Measurements from ENCODE around the gene SHF.
A peak's percentile ranks its signal among the peaks of the same experiment; 100 is the strongest.
"Not testable (repeated sequence)": the region's sequence is repeated elsewhere in the genome, so short reads cannot be mapped to it uniquely, and the experiment has no call there.

SHF gene

DNA sequence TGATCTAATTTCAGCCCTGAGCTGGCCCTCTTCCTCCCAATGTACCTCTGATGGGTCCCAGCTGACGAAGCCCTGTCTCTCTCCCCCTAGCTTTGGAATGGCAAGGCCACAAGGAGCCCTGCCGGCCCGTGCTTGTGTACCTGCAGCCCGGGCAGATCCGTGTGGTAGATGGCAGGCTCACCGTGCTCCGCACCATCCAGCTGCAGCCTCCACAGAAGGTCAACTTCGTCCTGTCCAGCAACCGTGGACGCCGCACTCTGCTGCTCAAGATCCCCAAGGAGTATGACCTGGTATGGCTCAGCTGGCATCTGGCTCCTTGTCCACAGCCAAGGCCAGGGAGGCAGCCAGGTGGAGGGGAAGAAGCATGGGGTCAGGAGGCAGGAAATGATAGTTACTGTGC, 43.8 kb downstream of the SHF start:
- no peak for DNase-seq (ENCODE audit: low read depth)

DNA sequence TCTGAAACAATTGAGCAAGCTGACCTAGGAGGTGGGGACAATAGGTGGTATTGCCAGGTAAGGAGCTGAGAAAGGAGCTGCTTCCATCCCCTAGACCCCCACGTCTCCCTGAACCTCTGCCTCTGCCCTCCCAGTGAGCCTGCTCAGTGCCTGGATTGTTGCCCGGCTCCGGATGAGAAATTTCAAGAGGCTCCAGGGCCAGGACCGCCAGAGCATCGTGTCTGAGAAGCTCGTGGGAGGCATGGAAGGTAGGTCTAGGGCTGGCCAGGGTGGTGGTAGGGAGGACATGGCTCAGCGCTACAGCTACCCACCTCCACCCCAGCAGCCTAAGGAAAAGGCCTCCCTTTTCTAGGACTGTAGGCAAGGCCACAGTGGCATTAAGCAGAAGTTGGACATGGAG, 44.7 kb downstream of the SHF start:
- no peak for DNase-seq (ENCODE audit: low read depth)

DNA sequence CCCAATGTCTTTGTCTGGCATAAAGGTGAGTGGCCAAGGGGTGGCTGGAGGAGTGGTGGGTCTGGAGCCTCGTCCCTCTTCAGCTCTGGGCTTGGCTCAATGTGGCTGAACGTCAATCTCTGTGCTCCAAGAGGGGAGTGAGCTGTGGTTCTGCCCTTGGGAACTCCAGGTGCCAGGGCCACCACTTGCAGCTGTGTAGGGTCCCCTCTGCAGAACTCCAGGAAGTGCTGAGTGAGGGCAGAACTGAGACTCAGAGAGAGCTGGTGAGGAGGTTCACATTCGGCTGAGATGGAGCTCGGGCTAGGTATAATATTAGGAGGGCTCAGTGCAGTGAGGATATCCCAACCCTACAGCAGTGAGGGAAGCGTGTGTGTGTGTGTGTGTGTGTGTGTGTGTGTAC, 46.4 kb downstream of the SHF start:
- no peak for DNase-seq (ENCODE audit: low read depth)

DNA sequence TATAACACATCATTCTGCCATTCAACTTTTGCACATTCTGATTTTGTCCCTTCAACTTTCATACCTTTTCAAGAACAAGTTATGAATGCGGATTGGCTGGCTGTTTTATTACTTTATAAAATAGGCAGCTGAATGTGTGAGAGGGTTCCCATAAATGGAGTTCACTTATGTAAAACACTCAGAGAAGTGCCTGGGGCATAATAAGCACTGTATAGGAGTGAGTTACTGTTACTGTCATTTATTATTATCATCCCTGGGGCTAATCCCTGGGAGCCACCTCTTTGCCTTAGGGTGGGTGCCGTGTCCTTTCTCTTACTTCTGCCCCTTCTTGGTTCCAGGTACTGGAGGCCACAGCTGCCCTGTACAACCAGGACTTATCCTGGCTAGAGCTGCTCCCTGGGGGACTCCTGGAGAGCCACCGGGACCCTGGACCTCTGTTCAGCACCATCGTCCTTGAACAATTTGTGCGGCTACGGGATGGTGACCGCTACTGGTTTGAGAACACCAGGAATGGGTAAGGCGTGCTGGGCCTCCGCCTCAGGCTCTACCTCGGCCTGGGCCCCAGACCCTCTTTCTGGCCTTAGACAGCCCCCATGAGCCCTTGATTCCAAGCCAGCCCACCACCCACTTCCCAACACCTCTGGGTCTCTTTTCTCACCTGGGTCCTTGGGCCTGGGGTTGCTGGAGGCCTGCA, 47.1 kb downstream of the SHF start:
- no peak for DNase-seq (ENCODE audit: low read depth)

DNA sequence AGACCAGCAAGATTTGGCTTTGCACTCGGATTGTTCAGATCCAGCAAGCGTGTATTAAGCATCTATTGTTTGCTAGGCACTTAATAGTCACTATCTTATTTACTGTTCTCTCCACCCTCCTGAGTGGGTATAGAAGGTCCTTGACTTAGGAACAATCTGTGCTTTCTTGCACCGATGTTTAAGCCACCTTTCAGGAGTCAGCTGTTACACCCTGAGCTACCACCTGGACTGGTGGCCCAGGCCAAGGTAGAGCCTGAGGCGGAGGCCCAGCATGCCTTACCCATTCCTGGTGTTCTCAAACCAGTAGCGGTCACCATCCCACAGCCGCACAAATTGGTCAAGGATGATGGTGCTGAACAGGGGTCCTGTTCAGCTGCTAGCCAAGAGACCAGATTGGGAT, 48.0 kb downstream of the SHF start:
- DNase-seq (ENCODE audit: low read depth), result no peak

DNA sequence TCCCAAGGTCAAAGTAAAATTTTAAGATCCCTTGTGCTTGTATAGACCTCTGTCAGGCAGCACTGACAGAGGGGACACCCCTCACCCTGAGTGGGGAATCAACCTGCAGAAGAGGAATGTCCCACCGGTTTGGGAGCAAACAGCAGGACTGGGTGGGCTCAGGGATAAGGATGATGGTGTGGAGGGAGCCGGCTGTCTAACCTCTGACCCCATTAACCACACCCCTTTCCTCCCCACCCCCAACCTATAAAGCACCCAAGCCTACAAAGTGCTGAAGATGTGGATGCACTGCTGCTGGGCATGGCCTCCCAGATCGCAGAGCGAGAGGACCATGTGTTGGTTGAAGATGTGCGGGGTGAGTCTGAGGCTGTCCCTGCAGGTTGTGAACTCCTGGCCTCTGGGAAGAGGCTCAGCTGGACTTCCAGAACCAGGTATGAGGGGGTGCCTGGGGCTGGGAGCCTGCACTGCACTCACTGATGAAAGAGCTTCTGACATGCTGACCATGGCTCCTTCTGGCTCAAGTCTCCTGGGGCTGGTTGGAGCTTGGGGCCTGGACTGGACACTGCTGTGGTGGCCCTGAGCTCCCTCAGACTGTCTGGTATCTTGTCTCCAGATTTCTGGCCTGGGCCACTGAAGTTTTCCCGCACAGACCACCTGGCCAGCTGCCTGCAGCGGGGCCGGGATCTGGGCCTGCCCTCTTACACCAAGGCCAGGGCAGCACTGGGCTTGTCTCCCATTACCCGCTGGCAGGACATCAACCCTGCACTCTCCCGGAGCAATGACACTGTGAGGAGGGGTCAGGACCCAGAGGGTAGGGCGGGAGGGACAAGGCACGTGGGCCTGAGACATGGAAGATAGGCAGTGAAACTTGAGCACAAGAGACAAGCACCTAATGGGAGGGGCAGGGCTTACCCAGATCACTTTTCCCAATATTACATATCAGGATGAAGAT, 48.7 kb downstream of the SHF start:
- no peak for DNase-seq (ENCODE audit: low read depth)

DNA sequence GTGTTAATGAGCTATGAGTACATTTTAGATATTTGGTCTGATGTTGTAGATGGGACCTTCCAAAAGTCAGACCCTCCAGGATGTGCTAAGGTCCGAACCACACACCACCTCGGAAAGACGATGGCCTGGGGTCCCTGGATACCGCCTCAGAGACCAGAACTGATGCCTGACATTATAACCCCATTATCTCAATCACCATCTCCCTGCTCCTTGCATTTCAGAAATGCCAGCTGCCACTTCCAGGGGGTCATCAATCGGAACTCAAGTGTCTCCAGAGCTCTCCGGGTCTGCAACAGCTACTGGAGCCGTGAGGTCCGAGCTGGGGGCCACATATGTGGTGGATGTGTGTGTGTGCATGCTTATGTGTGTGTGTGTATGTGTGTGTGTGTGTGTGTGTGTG, 50.1 kb downstream of the SHF start:
- no peak for DNase-seq (ENCODE audit: low read depth)

DNA sequence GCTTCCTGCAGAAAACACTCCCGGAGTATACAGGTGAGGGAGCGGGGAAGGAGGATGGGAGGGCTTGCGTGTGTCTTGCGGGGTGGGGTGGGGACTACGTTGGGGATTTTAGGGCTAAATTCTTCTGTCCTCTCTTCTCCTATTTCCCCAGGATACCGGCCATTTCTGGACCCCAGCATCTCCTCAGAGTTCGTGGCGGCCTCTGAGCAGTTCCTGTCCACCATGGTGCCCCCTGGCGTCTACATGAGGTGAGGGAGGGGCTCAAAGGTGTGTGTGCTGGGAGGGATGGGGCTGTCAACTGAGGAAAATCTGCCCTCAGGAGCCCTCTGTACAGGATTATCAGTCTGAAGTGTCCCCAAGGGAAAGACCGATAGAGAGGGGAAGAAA, 51.4 kb downstream of the SHF start:
- no peak for DNase-seq (ENCODE audit: low read depth)

DNA sequence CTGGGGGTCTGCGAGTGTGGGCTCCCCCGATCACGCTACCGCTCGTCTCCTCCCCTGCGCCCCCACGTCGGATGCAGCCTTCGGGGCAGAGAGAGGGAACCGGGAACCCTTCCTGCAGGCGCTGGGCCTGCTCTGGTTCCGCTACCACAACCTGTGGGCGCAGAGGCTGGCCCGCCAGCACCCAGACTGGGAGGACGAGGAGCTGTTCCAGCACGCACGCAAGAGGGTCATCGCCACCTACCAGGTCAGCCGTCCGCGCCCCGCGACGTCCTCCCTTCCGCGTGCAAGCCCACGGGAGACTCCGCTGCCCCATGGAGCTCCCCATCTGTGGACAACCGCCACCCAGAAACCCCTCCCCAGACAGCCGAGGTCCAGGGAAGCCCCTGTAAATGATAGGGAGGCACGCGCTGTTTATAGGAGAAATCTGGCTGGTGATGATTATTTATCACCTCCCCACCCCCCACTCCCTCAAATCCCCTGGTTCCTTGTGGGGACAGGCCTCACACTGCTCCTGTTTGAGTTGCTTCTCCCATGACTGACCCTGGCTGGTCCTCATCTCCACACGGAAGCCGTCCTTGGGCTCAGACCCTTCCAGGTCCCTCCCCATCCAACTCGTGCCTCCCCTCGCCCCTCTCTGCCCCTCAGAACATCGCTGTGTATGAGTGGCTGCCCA, 51.9 kb downstream of the SHF start:
- not testable (repeated sequence) for DNase-seq (ENCODE audit: low read depth)

DNA sequence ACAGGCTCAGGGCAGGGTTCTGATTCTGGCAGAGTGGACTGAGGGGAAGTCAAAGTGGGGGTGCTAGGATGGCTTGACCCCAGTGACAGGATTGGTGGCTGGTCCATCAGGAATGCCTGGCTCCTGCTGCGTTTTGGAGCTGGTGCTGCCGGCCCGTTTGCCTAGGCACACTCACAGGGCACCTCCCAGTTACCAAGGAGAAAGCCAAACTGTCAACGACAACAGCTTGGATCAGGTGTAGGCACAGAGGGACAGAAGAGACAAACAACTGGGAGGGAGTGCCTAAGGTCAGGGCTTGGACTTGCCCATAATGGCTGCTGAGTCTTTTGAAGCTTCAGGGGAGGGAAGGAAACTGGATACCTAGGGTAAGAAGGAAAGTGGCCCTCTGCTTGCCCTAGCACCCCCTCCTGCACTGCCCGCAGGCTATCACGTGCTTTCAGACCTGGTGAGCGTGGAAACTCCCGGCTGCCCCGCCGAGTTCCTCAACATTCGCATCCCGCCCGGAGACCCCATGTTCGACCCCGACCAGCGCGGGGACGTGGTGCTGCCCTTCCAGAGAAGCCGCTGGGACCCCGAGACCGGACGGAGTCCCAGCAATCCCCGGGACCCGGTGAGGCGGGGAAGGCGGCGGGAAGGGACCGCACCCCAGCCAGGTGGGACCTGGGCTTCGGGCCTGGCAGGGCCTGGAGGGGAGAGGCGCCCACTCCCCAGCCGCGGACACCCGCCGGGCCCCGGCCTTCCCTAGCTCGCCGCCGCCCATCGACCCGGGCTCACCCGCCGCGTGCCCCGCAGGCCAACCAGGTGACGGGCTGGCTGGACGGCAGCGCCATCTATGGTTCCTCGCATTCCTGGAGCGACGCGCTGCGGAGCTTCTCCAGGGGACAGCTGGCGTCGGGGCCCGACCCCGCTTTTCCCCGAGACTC, 52.8 kb downstream of the SHF start:
- DNase-seq (ENCODE audit: low read depth), result no peak

DNA sequence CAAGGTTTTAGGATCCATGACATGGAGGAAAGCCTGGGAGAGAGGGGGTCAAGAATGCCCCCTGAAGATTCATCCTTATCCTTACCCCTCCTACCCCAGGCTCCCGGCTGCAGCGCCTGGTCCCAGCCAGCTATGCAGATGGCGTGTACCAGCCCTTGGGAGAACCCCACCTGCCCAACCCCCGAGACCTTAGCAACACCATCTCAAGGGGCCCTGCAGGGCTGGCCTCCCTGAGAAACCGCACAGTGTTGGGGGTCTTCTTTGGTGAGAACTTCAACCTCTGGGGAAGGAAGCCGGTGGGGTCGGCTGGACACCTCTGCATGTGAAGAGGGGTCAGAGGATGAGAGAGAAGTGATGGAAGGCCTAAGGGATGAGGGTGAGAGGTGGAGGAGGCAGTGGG, 53.7 kb downstream of the SHF start:
- no peak for DNase-seq (ENCODE audit: low read depth)

DNA sequence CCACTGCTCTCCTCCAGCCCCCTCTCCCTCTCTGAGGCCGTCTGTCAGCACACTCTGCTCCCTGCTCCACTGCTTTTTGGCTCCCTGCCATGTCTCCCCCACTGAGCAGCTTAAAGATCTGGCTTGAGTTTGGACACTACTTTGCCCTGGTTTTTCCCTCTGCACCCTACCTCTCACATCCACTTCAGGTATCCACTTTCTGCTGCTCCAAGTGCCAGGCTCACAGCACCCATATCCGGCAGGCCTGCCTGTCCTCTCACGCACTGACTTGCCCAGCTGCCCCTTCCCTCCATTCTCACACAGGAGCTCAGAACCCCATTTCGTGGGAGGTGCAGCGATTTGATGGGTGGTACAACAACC, 54.2 kb downstream of the SHF start:
- DNase-seq (ENCODE audit: low read depth), result no peak

DNA sequence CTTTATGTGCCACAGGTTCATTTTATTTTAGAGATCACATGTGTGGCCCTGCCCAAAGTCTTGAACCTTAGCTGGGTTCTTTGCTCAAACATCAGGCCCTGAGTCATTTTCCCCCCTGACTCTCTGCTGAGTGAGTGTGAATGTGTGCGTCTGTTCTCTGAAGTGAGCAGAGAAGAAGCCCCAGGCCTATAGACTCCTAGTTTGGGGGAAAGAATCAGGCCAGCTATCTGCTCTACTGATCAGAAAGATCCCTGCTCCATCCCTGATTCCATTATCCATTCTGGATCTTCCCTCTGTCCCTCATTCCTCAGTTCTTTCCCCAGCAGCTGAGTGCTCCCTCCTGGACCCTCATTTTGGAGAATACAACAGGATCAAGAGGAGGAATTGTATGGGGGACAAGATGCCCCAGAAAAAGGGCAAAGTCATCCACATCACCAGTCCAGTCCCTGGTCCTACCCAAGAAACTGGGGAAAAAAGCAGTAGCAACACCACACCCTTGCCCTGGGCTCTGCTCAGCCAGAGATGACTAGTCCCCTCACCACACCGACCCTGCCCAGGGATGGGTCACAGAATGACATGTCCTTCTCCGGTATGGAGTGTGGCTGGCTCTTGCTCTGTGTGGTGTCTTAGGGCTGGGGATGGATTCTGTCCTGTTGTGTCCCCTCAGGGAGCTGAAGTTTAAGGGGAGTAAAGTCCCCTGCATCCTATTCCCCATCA, 54.8 kb downstream of the SHF start:
- DNase-seq (ENCODE audit: low read depth), result no peak

DNA sequence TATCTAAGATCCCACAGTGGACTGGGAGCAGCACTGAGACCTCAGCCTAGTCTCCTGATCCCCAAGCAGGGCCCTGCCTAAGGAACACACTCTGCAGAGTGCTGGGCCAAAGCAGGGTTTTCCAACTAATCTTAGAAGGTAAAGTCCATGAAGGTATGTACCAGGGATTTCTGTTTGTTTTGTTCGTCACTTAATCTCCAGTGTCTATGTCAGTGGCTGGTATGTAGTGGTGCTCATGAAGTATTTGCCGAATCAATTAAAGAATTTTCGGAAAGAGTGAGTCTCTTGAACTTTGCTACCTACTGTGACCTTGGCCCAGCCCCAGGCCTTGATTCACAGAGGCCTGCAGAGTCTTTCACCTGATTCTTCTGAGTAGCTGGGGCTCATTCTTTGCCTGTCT, 56.3 kb downstream of the SHF start:
- no peak for DNase-seq (ENCODE audit: low read depth)

DNA sequence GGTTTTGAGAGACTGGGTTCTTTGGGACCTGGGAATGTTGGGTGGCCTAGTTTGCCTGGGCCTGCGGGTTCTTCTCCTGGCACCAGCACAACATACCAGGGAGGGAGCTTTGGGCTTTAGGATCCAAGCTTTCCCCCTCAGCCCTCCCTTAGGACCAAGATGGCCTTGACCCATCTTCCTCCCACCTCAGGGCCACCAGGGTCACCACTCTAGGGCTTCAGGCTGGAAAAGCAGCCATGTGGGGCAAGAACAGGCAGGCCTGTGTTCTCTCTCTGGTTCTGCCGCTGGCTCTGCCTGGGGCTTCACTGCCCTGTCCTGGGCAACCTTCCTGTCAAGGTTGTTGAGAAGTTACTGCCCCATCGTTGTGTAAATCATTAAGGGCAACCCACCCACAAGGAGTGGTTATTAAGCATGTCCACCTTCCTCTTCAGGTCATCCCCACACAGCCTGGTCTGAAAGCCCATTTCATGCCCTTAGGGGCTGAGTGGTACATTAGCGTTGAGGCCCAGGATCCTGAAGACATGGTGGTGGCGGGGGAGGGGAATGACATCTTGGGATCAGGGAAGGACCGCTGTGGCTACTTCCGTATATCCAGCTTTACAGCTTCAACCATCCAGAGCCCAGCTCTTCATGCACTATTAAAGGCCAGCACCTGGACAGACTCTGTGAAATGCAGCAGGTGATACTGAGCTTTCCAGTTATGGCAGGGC, 57.3 kb downstream of the SHF start:
- DNase-seq (ENCODE audit: low read depth), result no peak

DNA sequence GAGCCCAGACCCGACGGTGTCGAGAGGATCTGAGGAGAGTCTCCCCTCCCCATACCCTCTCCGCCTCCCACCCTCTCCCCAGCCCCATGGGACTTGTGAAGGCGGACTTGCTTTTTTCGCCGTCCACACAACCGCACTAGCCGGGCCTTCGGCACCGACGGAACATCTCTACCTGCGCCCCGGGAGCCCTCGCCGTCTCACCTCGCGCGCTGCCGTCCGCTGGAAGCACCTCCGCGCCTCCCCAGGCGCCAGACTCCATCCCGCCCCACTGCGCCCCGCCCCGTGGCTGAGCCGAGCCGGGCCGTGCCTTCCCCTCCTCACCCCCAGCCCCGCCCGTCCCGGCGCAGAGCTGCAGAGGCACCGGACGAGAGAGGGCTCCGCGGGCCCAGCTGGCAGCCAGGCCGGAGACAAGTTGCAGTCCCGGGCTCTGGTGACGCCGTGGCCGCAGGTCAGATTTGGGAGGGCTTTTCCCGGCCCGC, 58.1 kb downstream of the SHF start, which contains the start of the genes DUOX1 and DUOXA1:
Gene DUOX1, plus strand, starts transcription at position 344 of the 479 bp plus-strand sequence. CDS start 1,973 bp downstream, outside the sequence.
Gene DUOXA1, minus strand, starts transcription at position 229 of the 479 bp plus-strand sequence. CDS start 6,865 bp downstream, outside the sequence.
- no peak for DNase-seq (ENCODE audit: low read depth)

DNA sequence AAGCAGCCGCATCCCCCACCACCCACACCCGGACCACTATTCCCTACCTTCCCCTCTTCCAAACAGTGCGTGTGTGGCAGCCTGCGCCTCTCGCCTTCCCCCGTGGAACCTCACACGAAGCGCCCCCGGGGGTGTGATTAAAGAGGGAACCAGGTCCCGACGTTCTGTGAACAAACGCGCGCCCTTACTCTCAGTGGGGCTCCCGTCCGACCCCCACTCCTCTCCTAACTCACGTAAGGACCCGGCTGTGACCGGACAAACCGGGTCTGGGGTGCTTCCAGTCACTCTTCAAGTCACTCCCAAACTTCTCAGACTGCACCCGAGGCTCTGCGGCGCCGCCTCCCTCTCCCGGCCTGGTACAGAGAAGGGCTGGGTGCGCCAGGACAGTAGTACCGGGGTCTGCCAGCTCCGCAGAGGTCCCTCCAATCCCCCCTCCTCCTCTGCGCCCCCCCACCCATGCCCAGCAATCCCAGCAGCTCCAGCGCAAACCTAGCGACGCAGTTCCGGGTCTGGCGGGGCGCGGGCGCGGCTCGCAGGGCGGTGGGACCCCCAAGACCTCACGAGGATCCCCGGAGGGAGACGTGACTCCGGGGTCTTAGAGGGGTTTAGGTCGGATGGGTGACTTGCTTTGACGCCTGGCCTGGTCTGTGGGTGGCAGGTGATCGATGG, 58.7 kb downstream of the SHF start:
- DNase-seq (ENCODE audit: low read depth), result no peak

DNA sequence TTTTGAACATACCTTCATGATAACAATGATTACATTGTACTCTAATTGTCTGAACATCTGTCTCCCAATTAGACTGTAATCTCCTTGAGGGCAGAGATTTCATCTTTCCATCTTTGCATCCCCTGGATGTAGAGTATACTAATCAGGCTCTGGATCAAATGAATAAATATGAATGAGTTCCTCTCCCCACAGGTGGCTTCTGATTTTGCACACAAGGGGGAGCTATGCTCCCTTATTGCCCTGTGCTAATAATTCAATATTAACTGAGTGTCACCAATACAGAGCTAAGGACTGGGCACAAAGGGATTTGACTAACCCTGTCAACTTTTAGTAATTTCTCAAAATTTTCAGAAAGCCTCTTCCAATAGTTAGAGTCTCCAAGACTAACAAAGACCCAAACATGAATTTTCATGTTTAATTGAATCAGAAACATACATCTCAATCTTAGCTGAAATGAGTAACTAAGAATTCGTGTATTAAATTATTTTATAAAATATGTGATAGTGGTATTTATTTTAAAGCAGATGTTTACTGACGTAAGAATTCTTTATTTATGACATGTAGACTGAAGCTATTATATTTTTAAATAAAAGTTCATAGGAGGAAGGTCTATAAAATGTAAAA, 61.1 kb downstream of the SHF start:
- peak; percentile 17 for DNase-seq (ENCODE audit: low read depth)

DNA sequence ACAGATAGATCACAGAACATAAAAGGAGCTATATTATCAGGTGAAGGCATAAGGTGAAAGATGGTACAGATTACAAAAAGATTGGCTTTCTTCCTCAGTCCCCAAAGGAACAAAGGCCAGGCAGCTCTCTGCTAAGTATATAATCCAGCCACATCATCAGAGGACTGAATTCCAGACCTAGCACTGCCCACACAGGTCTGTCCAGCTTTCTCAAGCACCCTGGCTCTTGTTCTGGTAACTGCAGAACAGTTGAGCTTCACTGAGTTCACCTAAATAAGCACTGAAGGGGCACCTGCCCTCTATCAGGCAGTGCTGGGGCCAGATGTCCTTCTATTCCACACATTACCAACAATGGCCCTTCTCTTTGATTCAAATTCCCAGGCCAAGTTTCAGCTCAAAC, 64.4 kb downstream of the SHF start:
- no peak for DNase-seq (ENCODE audit: low read depth)
